HG02970 (cell line): ENCODE results near the gene ELOVL2.

Experiments used
- ATAC-seq: cut with Tn5 transposase; IDR thresholded peaks from one replicate; pipeline ENCODE4 v1.9.1; 2021; ENCODE audit warnings: mild to moderate bottlenecking, moderate library complexity, moderate number of reproducible peaks; ENCODE audit not compliant: unreplicated experiment, low FRiP score

Gene ELOVL2

DNA sequence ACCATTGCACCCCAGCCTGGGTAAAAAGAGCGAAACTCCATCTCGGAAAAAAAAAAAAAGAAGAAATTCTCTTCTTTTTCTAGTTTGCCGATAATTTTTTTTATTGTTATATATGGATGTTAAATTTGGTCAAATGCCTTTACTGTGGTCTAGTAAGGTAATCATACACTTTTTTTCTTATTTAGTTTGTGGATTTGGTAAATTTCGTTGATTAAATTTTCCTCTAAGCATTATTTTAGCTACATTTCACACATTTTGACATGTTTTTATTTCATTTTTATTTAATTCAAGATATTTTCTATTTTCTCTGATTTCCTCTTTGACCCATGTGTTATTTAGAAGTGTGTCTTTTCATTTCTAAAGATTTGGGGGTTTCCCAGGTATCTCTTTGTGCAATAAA lies 18.0 kb upstream of the ELOVL2 start:
- ATAC-seq, result no peak

- ATAC-seq, result no peak
These were observed 14.3 kb upstream of the ELOVL2 start for GRCh38 chr6:11058406-11058805.

DNA sequence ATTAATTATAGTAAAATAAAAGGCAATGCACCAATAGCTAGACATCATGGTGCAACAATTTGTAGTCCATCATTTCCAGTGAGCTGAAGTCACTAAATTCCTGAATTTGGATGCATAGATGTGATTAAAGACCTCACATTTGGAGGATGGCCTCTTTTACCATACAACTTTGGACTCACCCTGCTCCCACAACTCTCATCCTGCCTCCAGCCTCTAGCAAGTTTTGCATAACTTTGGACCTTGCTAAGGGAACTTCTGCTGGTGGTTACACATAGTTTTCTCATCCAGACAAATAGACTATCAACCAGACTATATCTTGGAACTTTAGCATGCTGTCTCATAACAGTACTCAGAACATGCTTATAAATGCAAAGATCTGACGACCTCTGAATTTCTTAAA lies 12.8 kb upstream of the ELOVL2 start:
- no peak for ATAC-seq

DNA sequence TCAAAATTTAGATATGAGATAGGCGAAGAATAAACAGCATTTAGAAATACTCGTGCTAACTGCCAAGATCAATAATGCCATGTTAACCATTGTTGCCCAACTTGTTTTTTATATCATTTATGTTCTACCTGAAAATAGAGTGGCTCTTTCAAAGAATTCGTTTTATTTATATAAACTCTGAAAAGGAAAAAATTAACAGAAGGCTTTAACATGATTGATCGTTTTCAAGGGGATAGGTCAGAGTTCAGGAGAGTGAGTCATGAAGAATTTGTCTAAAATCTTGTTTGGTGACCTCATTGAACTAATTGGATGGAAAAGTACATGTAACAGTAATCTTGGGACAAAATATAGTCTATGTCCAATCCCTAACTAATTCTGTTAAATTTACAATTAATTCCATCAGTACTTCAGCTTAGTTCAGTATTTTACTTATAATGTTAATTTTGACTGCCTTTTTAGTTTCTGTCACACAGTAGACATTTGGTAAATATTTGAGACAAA lies 11.1 kb upstream of the ELOVL2 start:
- ATAC-seq, result no peak

- no peak for ATAC-seq
These were observed 10.6 kb upstream of the ELOVL2 start for GRCh38 chr6:11054722-11055121.

DNA sequence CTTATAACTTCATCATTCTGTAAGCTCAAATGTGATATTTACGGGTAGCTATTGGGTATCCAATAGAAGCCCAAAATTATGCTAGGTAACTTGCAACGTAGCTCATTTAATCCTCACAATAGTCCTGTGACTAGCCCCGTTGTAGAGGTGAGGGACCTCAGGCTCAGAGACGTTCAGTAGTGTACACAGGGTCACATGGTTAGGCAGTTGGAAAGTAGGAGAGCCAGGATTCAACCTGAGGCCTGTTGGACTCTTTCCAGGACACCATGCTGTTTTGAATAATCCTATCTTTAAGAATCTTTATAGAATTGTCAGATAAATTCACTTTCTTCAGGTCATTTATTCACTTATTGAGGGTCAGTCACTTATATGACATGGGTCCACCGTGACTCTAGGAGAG lies 9.2 kb upstream of the ELOVL2 start:
- ATAC-seq, result no peak

- ATAC-seq, result no peak
These were observed 6.6 kb upstream of the ELOVL2 start for GRCh38 chr6:11050731-11051130.

GRCh38 chr6:11044712-11045167 lies 635 bp upstream of the ELOVL2 start:
- no peak for ATAC-seq

DNA sequence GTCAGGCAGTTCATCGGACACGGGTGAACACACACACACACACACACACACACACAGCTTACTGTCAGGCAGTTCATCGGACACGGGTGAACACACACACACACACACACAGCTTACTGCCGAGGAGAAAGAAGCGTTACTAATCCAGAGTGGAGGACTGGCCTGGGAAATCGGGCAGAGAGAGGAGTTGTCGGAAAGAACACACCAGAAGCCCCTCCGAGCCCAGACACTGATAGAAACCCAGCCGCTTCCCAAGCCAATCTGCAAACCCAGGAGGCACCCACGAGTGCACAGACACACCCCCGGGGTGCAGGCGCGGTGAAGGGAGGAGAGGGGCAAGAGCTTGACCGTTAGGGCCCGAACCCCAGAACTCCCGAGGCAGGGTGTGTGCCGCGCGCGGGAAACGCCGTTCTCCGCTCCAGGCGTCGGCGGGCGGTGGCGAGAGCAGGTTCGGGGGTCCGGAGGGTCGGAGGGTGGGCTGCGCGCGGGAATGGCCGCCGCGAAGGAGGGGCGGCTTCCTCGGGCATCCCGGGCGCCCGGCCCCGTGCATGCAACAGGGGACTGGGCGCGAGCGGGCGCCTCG lies 636 bp downstream of the ELOVL2 start:
- no peak for ATAC-seq

DNA sequence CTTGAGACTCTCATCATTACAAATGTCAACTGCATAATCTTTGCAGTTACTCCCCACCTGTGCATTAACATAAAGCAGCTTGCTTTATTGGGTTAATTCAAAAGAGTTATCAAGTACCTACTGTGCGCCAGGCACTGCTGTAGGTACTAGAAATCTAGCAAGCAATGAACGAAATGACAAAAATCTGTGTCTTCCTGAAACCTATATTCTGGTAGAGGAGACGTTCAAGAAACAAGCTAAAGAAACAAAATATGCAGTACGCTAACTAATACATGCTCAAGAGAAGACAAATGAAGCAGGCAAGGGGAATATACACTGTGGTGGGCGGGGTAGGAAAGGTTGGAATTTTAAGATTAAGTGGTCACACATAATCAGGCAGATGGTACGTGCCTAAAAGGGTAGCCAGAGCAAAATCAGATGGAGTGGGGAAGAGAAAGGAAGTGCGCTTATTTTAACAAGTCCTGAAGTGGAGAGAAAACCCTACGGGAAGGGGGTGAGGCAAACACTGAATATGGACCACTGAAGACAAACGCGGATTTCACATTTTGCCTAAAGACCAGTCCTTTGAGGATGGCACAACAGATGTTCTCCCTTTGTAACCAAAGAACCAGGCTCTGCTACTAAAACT lies 1.2 kb downstream of the ELOVL2 start:
- no peak for ATAC-seq

GRCh38 chr6:11042025-11042749 lies 1.9 kb downstream of the ELOVL2 start:
- ATAC-seq, result no peak

DNA sequence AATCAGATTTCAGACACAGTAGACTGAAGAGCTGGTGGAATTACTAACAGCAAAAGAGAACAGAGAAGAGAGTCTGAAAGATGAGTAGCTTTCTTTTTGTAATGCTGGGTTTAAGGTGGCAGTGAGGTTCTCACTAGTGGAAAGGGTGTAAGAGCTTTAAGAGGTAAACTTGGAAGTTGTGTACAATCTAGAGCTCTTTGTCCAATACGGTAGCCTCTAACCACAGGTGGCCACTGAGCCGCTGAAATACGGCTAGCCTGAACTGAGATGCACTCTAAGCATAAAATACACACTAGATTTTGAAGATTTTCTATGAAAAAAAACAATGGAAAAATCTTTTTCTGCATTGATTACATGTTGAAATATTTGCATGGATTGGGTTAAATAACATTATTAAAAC lies 4.0 kb downstream of the ELOVL2 start:
- ATAC-seq, result no peak

DNA sequence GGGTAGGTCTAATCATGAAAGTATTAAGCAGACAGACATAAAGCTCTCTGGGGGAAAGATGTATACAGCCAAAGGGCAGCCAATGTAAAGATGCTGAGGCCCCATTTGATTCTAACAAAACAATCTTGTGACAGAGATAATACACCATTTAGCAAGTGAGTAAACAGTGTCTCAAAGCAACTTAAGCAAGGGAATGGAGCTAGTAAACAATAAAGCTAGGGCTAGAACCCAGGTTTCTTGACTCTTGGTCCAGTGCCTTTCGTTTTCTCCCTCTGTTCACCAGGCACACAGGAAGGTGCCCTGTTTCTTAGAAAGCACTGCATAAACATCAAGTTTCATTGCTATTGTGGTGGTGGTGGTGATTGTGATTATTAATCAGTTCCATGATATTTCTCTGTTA lies 5.1 kb downstream of the ELOVL2 start:
- no peak for ATAC-seq

DNA sequence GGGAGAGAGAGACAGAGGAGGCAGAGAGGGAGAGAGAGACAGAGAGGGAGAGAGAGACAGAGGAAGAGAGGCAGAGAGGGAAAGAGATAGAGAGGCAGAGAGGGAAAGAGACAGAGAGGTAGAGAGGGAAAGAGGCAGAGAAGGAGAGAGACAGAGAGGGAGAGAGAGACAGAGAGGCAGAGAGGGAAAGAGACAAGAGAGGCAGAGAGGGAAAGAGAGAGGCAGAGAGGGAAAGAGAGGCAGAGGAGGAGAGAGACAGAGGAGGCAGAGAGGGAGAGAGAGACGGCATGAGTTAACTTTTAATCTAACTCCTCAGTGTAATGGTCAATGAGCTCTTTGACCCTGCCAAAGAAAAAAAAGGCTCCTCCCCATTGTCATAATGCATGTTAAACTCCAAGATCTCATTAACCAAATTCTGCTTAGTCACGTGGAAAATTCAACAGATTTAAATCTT lies 7.1 kb downstream of the ELOVL2 start:
- ATAC-seq, result no peak

DNA sequence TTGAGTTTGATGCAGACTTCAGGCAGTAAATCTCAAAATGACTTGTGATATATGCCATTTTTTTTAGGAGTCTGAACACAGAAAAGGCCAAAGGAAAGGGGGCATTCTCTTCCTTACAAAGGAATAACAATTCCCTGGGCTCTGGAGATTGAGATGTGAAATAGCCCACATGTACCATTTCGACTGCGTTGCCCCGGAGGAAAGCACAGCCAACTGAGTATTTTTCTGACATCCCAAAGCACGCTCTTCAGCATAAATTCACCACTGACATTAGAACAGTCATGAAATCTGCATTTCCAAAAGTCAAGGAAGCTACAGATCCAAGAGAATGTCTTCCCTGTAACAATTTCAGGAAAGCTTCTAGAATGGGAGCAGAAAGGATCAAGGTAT lies 7.8 kb downstream of the ELOVL2 start:
- no peak for ATAC-seq

DNA sequence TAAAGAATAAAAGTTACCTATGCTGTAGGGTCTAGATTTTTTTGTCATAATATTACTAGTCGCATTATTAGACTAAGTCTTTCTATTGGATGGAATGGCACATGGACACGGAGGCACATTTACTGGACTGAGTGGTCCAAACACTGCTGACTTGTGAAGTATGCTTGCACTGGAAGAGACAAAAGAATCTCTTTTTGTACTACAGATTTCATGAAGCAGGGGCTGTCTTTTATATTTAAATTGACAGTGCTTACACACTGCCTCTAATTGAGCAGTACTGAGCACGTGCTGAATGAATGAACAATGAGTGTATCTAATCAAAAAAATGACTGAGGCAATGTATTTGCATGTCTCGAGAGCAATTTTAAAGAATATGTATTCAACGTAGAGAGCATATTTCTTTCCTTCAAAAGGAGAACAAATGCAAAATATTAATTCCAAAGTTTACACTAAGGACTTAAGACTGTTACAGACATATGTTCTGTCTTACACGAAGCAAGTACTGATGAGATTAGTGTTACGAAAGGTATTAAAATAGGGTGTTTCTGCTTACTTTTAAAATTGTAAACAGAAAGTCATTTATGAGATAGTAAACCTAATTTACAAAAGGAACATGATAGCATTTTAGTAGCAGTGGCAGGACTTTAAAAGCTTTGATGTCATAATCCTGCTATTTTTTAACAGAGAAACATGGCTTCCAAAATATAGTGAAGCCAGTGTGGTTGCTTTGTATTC lies 8.3 kb downstream of the ELOVL2 start:
- ATAC-seq, result no peak

GRCh38 chr6:11033825-11034224 lies 10.3 kb downstream of the ELOVL2 start:
- no peak for ATAC-seq

DNA sequence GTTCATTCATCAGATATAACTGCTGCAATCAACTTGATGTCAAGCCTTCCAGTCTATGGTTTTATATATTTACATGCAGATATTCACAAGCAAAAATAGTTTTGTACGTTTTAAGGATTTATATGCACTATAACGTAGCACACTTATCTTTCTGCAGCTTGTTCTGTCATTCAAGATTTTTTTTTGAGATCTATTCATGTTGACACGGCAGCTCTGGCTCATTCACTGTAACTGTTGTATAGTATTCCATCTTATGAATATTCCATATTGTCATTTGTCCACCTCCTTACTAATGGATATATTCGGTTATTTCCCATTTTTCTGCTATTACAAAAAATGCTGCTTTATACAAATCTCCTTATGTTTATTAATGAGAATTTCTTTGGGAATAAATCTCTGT lies 13.2 kb downstream of the ELOVL2 start:
- ATAC-seq, result no peak

- no peak for ATAC-seq
These were observed 15.1 kb downstream of the ELOVL2 start for GRCh38 chr6:11028959-11029358.

- no peak for ATAC-seq
These were observed 16.5 kb downstream of the ELOVL2 start for GRCh38 chr6:11027565-11028110.
